ENCODE results near the gene TRIM54.
A peak's percentile ranks its signal among the peaks of the same experiment; 100 is the strongest.

TRIM54 gene

DNA sequence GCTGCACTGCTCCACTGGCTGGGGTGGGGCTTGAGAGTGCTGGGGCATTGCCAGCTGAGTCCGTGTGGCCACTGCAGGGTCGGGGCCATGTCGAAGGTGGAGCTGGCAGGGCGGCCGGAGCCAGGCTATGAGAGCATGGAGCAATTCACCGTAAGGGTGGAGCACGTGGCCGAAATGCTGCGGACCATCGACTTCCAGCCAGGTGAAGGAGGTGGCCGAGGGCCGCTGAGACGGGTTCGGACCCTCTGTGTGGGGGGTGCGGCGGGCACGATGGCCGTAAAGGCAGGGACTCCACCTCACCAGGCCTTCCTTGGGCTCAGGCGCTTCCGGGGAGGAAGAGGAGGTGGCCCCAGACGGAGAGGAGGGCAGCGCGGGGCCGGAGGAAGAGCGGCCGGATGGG lies 23.9 kb downstream of the TRIM54 start:
- Histone ChIP-seq H3K27me3 (peaks cover 27% of the 10 kb centered on the region), H3K36me3 (no peaks in the 10 kb centered on the region), H3K4me1 (peaks cover 10% of the 10 kb centered on the region), H3K4me3 (ENCODE audit: low read depth, low read length) (no peak overlapping the region), H3K9me3 (no peaks in the 10 kb centered on the region)
- no peak for DNase-seq
- TF ChIP-seq, protein P1, sequence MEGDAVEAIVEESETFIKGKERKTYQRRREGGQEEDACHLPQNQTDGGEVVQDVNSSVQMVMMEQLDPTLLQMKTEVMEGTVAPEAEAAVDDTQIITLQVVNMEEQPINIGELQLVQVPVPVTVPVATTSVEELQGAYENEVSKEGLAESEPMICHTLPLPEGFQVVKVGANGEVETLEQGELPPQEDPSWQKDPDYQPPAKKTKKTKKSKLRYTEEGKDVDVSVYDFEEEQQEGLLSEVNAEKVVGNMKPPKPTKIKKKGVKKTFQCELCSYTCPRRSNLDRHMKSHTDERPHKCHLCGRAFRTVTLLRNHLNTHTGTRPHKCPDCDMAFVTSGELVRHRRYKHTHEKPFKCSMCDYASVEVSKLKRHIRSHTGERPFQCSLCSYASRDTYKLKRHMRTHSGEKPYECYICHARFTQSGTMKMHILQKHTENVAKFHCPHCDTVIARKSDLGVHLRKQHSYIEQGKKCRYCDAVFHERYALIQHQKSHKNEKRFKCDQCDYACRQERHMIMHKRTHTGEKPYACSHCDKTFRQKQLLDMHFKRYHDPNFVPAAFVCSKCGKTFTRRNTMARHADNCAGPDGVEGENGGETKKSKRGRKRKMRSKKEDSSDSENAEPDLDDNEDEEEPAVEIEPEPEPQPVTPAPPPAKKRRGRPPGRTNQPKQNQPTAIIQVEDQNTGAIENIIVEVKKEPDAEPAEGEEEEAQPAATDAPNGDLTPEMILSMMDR (IDR thresholded peaks at IDR 0.05; ENCODE audit: low read depth, low read length) = no peak

DNA sequence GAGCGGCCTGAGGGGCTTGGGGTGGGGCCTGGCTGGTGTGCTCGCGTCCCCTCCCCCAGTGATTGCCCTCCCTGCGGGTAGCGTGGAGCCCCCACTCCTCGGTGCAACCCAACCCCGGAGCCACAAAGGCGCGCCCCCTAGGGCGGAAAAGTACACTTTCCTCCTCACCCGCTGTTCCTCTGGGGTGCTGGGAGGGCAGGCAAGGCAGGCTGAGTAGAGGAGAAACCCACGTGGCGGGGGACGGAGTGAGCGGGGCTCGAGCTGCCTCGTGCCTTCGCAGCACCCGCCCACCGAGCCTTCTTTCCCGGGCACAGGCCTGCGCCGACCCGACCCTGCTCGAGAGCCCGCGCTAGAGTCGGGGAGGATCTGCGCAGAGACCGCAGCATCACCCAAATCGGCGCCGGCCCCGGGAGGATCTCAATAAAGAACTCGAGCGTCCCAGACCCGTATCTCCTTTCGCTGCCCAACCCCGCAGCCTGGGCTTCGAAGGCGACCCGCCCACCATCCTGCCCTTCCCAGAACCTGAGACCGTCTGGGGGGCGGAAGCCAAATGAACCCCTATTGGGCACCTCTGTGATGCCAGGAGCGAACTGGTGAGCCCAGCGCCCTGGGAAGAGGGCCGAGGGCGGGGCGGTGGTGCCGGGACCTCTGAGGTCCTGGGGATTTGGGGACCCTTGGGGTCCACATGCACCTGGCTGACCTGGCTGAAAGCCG lies 24.5 kb downstream of the TRIM54 start:
- Histone ChIP-seq H3K9me3 (no peaks in the 10 kb centered on the region), H3K36me3 (no peaks in the 10 kb centered on the region), H3K4me1 (peaks cover 10% of the 10 kb centered on the region), H3K4me3 (ENCODE audit: low read depth, low read length) (peak overlapping the region; percentile 54), H3K27me3 (peaks cover 27% of the 10 kb centered on the region)
- TF ChIP-seq, protein P1 (IDR thresholded peaks at IDR 0.05; ENCODE audit: low read depth, low read length) = peak; percentile 5; the same call in 1 of the 2 replicates
- peak; percentile 40 for DNase-seq

DNA sequence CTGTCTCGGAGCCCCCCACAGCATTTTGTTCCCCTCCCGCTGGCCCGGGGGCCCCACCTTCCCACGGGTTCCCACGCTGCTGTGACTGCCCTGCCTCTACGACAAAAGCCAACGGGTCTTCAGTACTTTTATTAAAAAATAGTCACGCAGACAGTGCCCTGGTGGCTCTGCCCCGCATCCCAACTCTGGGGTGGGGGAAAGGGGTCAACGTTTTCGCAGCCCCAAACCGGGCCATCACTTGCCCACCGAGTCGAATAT lies 25.0 kb downstream of the TRIM54 start:
- H3K27me3 ChIP-seq = peaks cover 27% of the 10 kb centered on the region
- H3K9me3 ChIP-seq = no peaks in the 10 kb centered on the region
- no peaks in the 10 kb centered on the region for H3K36me3 ChIP-seq
- TF ChIP-seq, protein P1 (IDR thresholded peaks at IDR 0.05; ENCODE audit: low read depth, low read length) = no peak
- DNase-seq = no peak
- peaks cover 10% of the 10 kb centered on the region for H3K4me1 ChIP-seq
- peak overlapping the region; percentile 54 for H3K4me3 ChIP-seq (ENCODE audit: low read depth, low read length)

DNA sequence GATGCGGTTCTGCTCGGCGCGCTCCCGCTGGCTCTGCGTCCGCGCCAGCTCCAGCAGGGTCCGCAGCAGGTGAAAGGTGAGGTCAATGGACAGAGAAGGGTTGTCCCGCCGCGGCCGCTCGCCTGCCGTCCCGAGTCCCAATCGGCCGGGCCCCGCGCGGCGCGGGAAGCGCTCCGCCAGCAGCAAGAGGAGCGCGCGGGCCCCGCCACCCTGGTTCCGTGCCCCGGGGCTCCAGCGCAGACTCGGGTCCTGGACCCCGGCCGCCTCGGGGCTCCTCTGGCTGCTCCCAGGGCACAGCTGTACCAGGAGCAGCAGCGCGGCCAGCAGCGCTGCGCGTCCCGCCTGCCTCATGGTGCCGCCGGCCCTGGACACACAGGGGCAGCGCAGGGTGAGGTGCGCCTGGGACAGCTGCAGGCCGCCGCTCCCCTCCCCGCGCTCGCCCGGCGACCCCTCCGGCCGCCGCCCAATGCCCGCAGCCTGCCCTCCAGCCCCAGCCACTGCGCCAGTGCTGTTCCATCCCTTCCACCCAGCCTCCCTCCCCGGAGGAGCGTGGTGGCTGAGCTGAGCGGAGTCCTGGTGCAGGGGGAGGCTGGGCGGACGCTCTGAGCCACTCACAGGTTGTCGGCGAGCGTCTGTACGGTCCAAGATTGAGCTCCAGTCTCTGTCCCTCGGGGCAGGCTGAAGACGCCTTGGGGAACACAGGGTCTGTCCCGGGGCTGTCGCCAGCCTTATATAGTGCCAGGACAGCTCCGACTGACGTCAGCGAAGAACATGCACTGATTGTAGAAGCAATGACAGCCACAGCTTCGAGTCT lies 25.5 kb downstream of the TRIM54 start:
- Histone ChIP-seq H3K27me3 (peaks cover 27% of the 10 kb centered on the region), H3K4me3 (ENCODE audit: low read depth, low read length) (peak overlapping the region; percentile 54), H3K9me3 (no peaks in the 10 kb centered on the region), H3K36me3 (no peaks in the 10 kb centered on the region), H3K4me1 (peaks cover 10% of the 10 kb centered on the region)
- TF ChIP-seq, protein P1 (IDR thresholded peaks at IDR 0.05; ENCODE audit: low read depth, low read length) = no peak
- DNase-seq = peak; percentile 49

DNA sequence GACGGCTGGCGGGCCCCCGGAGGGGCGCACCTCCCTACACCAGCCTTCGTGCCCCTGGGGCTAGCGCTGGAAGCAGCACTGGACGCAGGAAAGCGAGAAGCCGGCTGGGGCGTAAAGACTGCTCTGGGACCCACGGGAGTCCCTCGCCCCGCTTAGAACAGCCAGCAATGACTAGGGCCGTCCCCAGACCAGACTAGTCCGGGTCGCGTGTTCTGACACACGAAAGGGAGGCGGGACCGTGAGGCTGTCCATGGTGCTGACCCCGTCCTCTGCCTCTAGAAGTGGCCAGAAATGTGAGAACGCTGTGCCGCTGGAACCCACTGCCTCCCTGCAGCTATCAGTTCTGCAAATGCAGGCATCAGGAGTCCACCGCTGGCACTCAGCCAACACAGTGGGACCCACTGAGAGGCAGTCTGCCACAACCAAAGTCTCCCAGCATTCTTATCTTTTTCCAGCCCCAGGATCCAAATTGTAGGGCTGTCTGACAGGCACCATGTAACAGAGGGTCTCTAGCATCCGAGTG lies 26.2 kb downstream of the TRIM54 start, which contains the start of gene UCN:
TSS of gene UCN (minus strand) at position 87 of the 523 bp plus-strand sequence. CDS start 550 bp downstream, outside the sequence.
- H3K36me3 ChIP-seq = no peaks in the 10 kb centered on the region
- TF ChIP-seq, protein P1 (IDR thresholded peaks at IDR 0.05; ENCODE audit: low read depth, low read length) = no peak
- peak; percentile 89 for DNase-seq
- no peaks in the 10 kb centered on the region for H3K9me3 ChIP-seq
- H3K4me1 ChIP-seq = peaks cover 4% of the 10 kb centered on the region
- H3K27me3 ChIP-seq = peaks cover 27% of the 10 kb centered on the region
- peak within 1 kb of the TSS; percentile 54 for H3K4me3 ChIP-seq (ENCODE audit: low read depth, low read length)

Data from BE2C (cell line).